Upper lobe of left lung (tissue), 6 donors: ENCODE data around the gene PARD3B. TPM values are rescaled to one million over a fixed set of nuclear protein-coding genes. Genes with fewer than 3 reads are reported as not detected.
"Not testable (repeated sequence)": the region's sequence is repeated elsewhere in the genome, so short reads cannot be mapped to it uniquely, and the experiment has no call there.

ENCODE experiments used
- ATAC-seq, 2 donors: fragments of 200-7000 bp; cut with Tn5 transposase; one replicate each; pipeline ENCODE4 v1.9.1; 2022; ENCODE audit warnings: mild to moderate bottlenecking in 2 of 2, moderate library complexity in 2 of 2; ENCODE audit not compliant: low FRiP score in 2 of 2
- DNase-seq, 2 donors: peaks; one replicate each; pipeline ENCODE4 v3.0.0-alpha.2; 2019 to 2020
- H3K27ac ChIP-seq, 4 donors: fragments of 200-600 bp; sonication (generic); one replicate each; pipeline ENCODE4 v1.5.1; 2016 to 2019
- H3K27me3 ChIP-seq, 4 donors: fragments of 200-600 bp; sonication (generic); one replicate each; pipeline ENCODE4 v1.5.1; 2017 to 2019
- H3K36me3 ChIP-seq, 4 donors: fragments of 200-600 bp; sonication (generic); one replicate each; pipeline ENCODE4 v1.5.1; 2016 to 2019
- H3K4me1 ChIP-seq, 4 donors: fragments of 200-600 bp; sonication (generic); one replicate each; pipeline ENCODE4 v1.5.1; 2018 to 2019
- H3K4me3 ChIP-seq, 4 donors: fragments of 200-600 bp; sonication (generic); one replicate each; pipeline ENCODE4 v1.5.1; 2017 to 2019; ENCODE audit warnings: mild to moderate bottlenecking in 2 of 4, moderate library complexity in 1 of 4
- H3K9me3 ChIP-seq, 4 donors: fragments of 200-600 bp; sonication (generic); one replicate each; pipeline ENCODE4 v1.5.1; 2018 to 2019
- CTCF ChIP-seq, 6 experiments: fragments of 450-650 bp in 4 of 6; fragments of 200-600 bp in 2 of 6; sonication (generic) in 2 of 6; IDR thresholded peaks; one replicate each; pipeline ENCODE4 v1.5.1; 2016 to 2019; ENCODE audit warnings: antibody characterized with exemption in 6 of 6
- EP300 ChIP-seq, 4 donors: sonication (generic); formaldehyde crosslinking; IDR thresholded peaks; one replicate each; pipeline ENCODE4 v1.5.1; 2017; ENCODE audit warnings: antibody characterized with exemption in 4 of 4, control low read depth in 2 of 4
- POLR2A ChIP-seq, 4 donors: fragments of 450-650 bp; IDR thresholded peaks; one replicate each; pipeline ENCODE4 v1.5.1; 2016 to 2017; ENCODE audit warnings: antibody characterized with exemption in 4 of 4, mild to moderate bottlenecking in 2 of 4
- POLR2AphosphoS5 ChIP-seq, 2 donors: sonication (generic); formaldehyde crosslinking; IDR thresholded peaks; one replicate each; pipeline ENCODE4 v1.5.1; 2017; ENCODE audit warnings: antibody characterized with exemption in 2 of 2
- WGBS, 2 donors: methylation state at CpG; one replicate each; pipeline ENCODE4 v1.1.5; 2017 to 2018; 5-methylcytosine and 5-hydroxymethylcytosine counted together
- total RNA-seq, 6 donors: library from RNA; depleted of rRNA in 4 of 6; stranded (reverse); fragments of >200 nt in 4 of 6; gene quantifications; one replicate each; pipeline versions ENCODE4 v1.1.0 to v1.2.1, GENCODE V29; 2016 to 2021
- donor health status: DM: no; HTN: no; CAD: no; lungs with moderate emphysema.
- donor health status: DM: no; HTN: yes; CAD: no; lungs with severe emphysema.

PARD3B gene
- total RNA-seq, 6 donors from 2014 or later: 17.8 to 44.9 (median 24.2) TPM

- Histone ChIP-seq H3K36me3 (no peaks in the 10 kb centered on the region), H3K27ac (no peak overlapping the region), H3K27me3 (no peaks in the 10 kb centered on the region), H3K4me3 (no peak overlapping the region), H3K4me1 (no peaks in the 10 kb centered on the region), H3K9me3 (no peaks in the 10 kb centered on the region)
- WGBS, 2 donors: 72 to 80% methylated on average over 2 of the region's 2 CpGs
- no peak for DNase-seq
- TF ChIP-seq POLR2A (IDR thresholded peaks at IDR 0.05): no peak
- ATAC-seq: no peak
These were observed 938.9 kb downstream of the PARD3B start for GRCh38 chr2:205484215-205484614.

- Histone ChIP-seq H3K4me1 (no peaks in the 10 kb centered on the region), H3K9me3 (no peaks in the 10 kb centered on the region), H3K27me3 (no peaks in the 10 kb centered on the region), H3K27ac (no peak overlapping the region), H3K4me3 (no peak overlapping the region), H3K36me3 (no peaks in the 10 kb centered on the region)
- DNase-seq (no peak), ATAC-seq (no peak)
- WGBS, 2 donors: 72 to 81% methylated on average over 4 of the region's 4 CpGs
- no peak for TF ChIP-seq CTCF (IDR thresholded peaks at IDR 0.05)
These were observed 939.5 kb downstream of the PARD3B start for GRCh38 chr2:205484764-205485163.

GRCh38 chr2:205493528-205493927, 948.3 kb downstream of the PARD3B start:
- ATAC-seq, H3K4me1 ChIP-seq, H3K4me3 ChIP-seq, H3K36me3 ChIP-seq, H3K27me3 ChIP-seq, H3K9me3 ChIP-seq, DNase-seq, H3K27ac ChIP-seq: not testable (repeated sequence)
- 95 to 100% methylated on average over 2 of the region's 2 CpGs for WGBS, 2 donors

GRCh38 chr2:205494537-205495235, 949.4 kb downstream of the PARD3B start:
- no peaks in the 10 kb centered on the region for H3K9me3 ChIP-seq
- no peaks in the 10 kb centered on the region for H3K27me3 ChIP-seq
- 81 to 92% methylated on average over 7 of the region's 7 CpGs for WGBS, 2 donors
- H3K4me3 ChIP-seq: no peak overlapping the region
- no peak overlapping the region for H3K27ac ChIP-seq
- H3K36me3 ChIP-seq: peaks cover 0 to under 1% (median 0%) of the 10 kb centered on the region in 4 donors
- DNase-seq (no peak), ATAC-seq (no peak)
- TF ChIP-seq POLR2AphosphoS5 (IDR thresholded peaks at IDR 0.05) (no peak), CTCF (IDR thresholded peaks at IDR 0.05) (no peak)
- no peaks in the 10 kb centered on the region for H3K4me1 ChIP-seq

GRCh38 chr2:205495819-205496218, 950.5 kb downstream of the PARD3B start:
- DNase-seq (no peak), ATAC-seq (no peak)
- WGBS, 2 donors: 67 to 85% methylated on average over 1 of the region's 1 CpG
- Histone ChIP-seq H3K27me3 (no peaks in the 10 kb centered on the region), H3K4me3 (no peak overlapping the region), H3K27ac (no peak overlapping the region), H3K36me3 (peaks cover 0 to 9% (median 0%) of the 10 kb centered on the region in 4 donors), H3K4me1 (no peaks in the 10 kb centered on the region), H3K9me3 (no peaks in the 10 kb centered on the region)
- no peak for TF ChIP-seq EP300 (IDR thresholded peaks at IDR 0.05)
- TF ChIP-seq POLR2AphosphoS5 (IDR thresholded peaks at IDR 0.05): no peak
- no peak for TF ChIP-seq POLR2A (IDR thresholded peaks at IDR 0.05)
- TF ChIP-seq CTCF (IDR thresholded peaks at IDR 0.05): no peak

- DNase-seq: no peak
- Histone ChIP-seq H3K4me3 (no peak overlapping the region), H3K36me3 (peaks cover 0 to 11% (median 0%) of the 10 kb centered on the region in 4 donors), H3K27me3 (no peaks in the 10 kb centered on the region), H3K9me3 (no peaks in the 10 kb centered on the region), H3K4me1 (no peaks in the 10 kb centered on the region), H3K27ac (no peak overlapping the region)
- no peak for ATAC-seq
- no peak for TF ChIP-seq CTCF (IDR thresholded peaks at IDR 0.05)
- TF ChIP-seq POLR2A (IDR thresholded peaks at IDR 0.05): no peak
- TF ChIP-seq EP300 (IDR thresholded peaks at IDR 0.05): no peak
- no peak for TF ChIP-seq POLR2AphosphoS5 (IDR thresholded peaks at IDR 0.05)
- WGBS, 2 donors: 96 to 97% methylated on average over 1 of the region's 1 CpG
These were observed 951.1 kb downstream of the PARD3B start for GRCh38 chr2:205496370-205496769.
